Neural progenitor cell (in vitro differentiated cells): ENCODE measurements around the gene LTBP2.

Source experiments
- CTCF ChIP-seq: fragments of 200-600 bp; sonication (generic); IDR thresholded peaks from 2 replicates; pipeline ENCODE4 v1.5.1; 2017; ENCODE audit warnings: antibody characterized with exemption, mild to moderate bottlenecking
- EZH2phosphoT487 ChIP-seq: fragments of 200-600 bp; sonication (generic); IDR thresholded peaks from 2 replicates; pipeline ENCODE4 v1.6.1; 2017; ENCODE audit warnings: antibody characterized with exemption

- TF ChIP-seq CTCF (no peak), EZH2phosphoT487 (no peak)
Measured at GRCh38 chr14:74627076-74627475, 15.0 kb upstream of the LTBP2 start.
